GM12878 (cell line): Measurements from ENCODE around the gene SMAD4. TPM values are rescaled to one million over a fixed set of nuclear protein-coding genes. Genes with fewer than 3 reads are reported as not detected.

Experiments used
- ATAC-seq: fragments of 200-7000 bp; cut with Tn5 transposase; 3 replicates; pipeline ENCODE4 v1.9.1; 2020; ENCODE audit warnings: mild to moderate bottlenecking, moderate library complexity
- BruUV-seq: library from RNA; stranded (reverse); fragments of 400-500 nt; replicated peaks from 2 replicates; lab custom pipeline; 2021; lab: Mats Ljungman, UMichigan
- CTCF ChIA-PET: fragments of 300-600 bp; sonication (Branson Sonifier 250); formaldehyde crosslinking; extraction: SDS; loops from one replicate; lab custom pipeline; 2021; ENCODE audit warnings: inconsistent platforms; lab: Yijun Ruan, JAX
- POLR2A ChIA-PET: fragments of 350-600 bp; formaldehyde crosslinking; extraction: SDS; loops from one replicate; lab custom pipeline; 2021; ENCODE audit warnings: inconsistent platforms; lab: Charles Lee
- RAD21 ChIA-PET: fragments of 300-600 bp; sonication (Branson Sonifier 250); formaldehyde crosslinking; loops from one replicate; lab custom pipeline; 2023; ENCODE audit warnings: antibody characterized with exemption; ENCODE audit not compliant: unreplicated experiment; lab: Charles Lee
- SMC1A ChIA-PET: fragments of 300-600 bp; sonication (Branson Sonifier 250); formaldehyde crosslinking; loops from one replicate; lab custom pipeline; 2023; ENCODE audit not compliant: unreplicated experiment, uncharacterized antibody; lab: Charles Lee
- DNase-seq: peaks from one replicate; pipeline ENCODE4 v3.0.0-alpha.2; 2011; ENCODE audit warnings: low read depth, low spot score
- FAIRE-seq: peaks from 3 replicates; lab custom pipeline; 2011; peaks lifted over from hg19 to GRCh38; lab: Jason Lieb, UNC
- H2AFZ ChIP-seq: 2 replicates; pipeline ENCODE4 v1.6.0; 2011; ENCODE audit warnings: low read depth, low read length, control low read depth; ENCODE audit not compliant: control insufficient read depth
- H3K27ac ChIP-seq: 2 replicates; pipeline ENCODE4 v1.5.1; 2011; ENCODE audit warnings: control low read depth; ENCODE audit not compliant: control insufficient read depth, insufficient read depth
- H3K27me3 ChIP-seq, 2 experiments: replicated peaks in 1 of 2; 2 replicates each; pipeline versions ENCODE4 v1.6.0 to v1.6.1; 2011; ENCODE audit warnings: low read length in 1 of 2; ENCODE audit not compliant: control insufficient read depth in 2 of 2, insufficient read depth in 2 of 2
- H3K36me3 ChIP-seq, 2 experiments: 2 replicates each; pipeline ENCODE4 v1.5.1; 2011; ENCODE audit warnings: low read length in 1 of 2; ENCODE audit not compliant: control insufficient read depth in 2 of 2, insufficient read depth in 2 of 2
- H3K4me1 ChIP-seq: 2 replicates; pipeline ENCODE4 v1.6.1; 2011; ENCODE audit warnings: mild to moderate bottlenecking, low read length, moderate library complexity, mixed read lengths; ENCODE audit not compliant: control insufficient read depth, insufficient read depth
- H3K4me2 ChIP-seq: 2 replicates; pipeline ENCODE4 v1.6.0; 2011; ENCODE audit warnings: control low read depth; ENCODE audit not compliant: control insufficient read depth, insufficient read depth
- H3K4me3 ChIP-seq: fragments of 200-600 bp; sonication (generic); 2 replicates; pipeline ENCODE4 v1.5.1; 2016
- H3K79me2 ChIP-seq: 2 replicates; pipeline ENCODE4 v1.6.0; 2011; ENCODE audit warnings: low read length; ENCODE audit not compliant: control insufficient read depth, insufficient read depth
- H3K9ac ChIP-seq: 2 replicates; pipeline ENCODE4 v1.8.0; 2011; ENCODE audit warnings: low read length, control low read depth, mixed read lengths; ENCODE audit not compliant: control insufficient read depth, insufficient read depth
- H3K9me3 ChIP-seq: replicated peaks from 3 replicates; pipeline ENCODE4 v1.5.1; 2011; ENCODE audit warnings: mild to moderate bottlenecking, low read length; ENCODE audit not compliant: control insufficient read depth, insufficient read depth
- H4K20me1 ChIP-seq: 2 replicates; pipeline ENCODE4 v1.6.0; 2011; ENCODE audit not compliant: control insufficient read depth, insufficient read depth
- CHD1 ChIP-seq: IDR thresholded peaks from 2 replicates; pipeline ENCODE4 v1.6.1; 2012; ENCODE audit warnings: low read depth, low read length, improper control_type of control experiment
- CREM ChIP-seq: IDR thresholded peaks from 2 replicates; pipeline ENCODE4 v1.6.1; 2014; ENCODE audit warnings: antibody characterized with exemption, low read depth
- GABPA ChIP-seq: IDR thresholded peaks from 2 replicates; pipeline ENCODE4 v1.6.1; 2014; ENCODE audit warnings: antibody characterized with exemption, low read depth, mild to moderate bottlenecking, inconsistent platforms
- HDGF ChIP-seq: fragments of 450-650 bp; IDR thresholded peaks from 2 replicates; pipeline ENCODE4 v1.6.1; 2016; ENCODE audit warnings: antibody characterized with exemption
- IRF4 ChIP-seq: IDR thresholded peaks from 2 replicates; pipeline ENCODE4 v1.6.1; 2011; ENCODE audit warnings: low read depth, low read length
- MLLT1 ChIP-seq: fragments of 450-650 bp; IDR thresholded peaks from 2 replicates; pipeline ENCODE4 v1.6.1; 2016; ENCODE audit warnings: mild to moderate bottlenecking
- NR2C2 ChIP-seq: IDR thresholded peaks from 2 replicates; pipeline ENCODE4 v1.6.1; 2011; ENCODE audit warnings: borderline replicate concordance, low read depth; ENCODE audit not compliant: control insufficient read depth, insufficient read length
- SUZ12 ChIP-seq: fragments of 200-600 bp; sonication (generic); IDR thresholded peaks from one replicate; pipeline ENCODE4 v1.6.1; 2018; ENCODE audit warnings: antibody characterized with exemption, mild to moderate bottlenecking; ENCODE audit not compliant: unreplicated experiment
- YBX1 ChIP-seq: fragments of 450-650 bp; IDR thresholded peaks from 2 replicates; pipeline ENCODE4 v1.6.1; 2016; ENCODE audit warnings: antibody characterized with exemption
- WGBS: methylation state at CpG from one replicate; pipeline ENCODE4 v1.1.6; 2016; ENCODE audit warnings: low lambda C conversion rate; ENCODE audit not compliant: insufficient replicate concordance, insufficient coverage; ENCODE audit errors: missing lambda C conversion rate; 5-methylcytosine and 5-hydroxymethylcytosine counted together
- in situ Hi-C: fragments of 300-500 bp; cut with MboI; formaldehyde crosslinking; loops from 9 replicates; pipeline ENCODE4 v1.14.3; 2018; ENCODE audit warnings: mixed read lengths
- intact Hi-C: fragments of 100-400 bp; cut with micrococcal nuclease; formaldehyde crosslinking; loops from one replicate; pipeline ENCODE4 v1.14.2; 2022; ENCODE audit not compliant: unreplicated experiment
- polyA plus RNA-seq, 11 experiments: library from polyadenylated mRNA; depleted of rRNA in 4 of 11; unstranded in 6 of 11; stranded (reverse) in 5 of 11; fragments of >200 nt; fragmentation: Nextera tagmentation in 4 of 11; fragmentation: Illumina TruSeq in 1 of 11; extraction: Ambion mirVana in 4 of 11; extraction: Trizol in 1 of 11; gene quantifications; 1 replicate in 1 of 11; 2 replicates in 10 of 11; pipeline versions ENCODE4 v1.2.1 to v1.2.3, GENCODE V29; 2011 to 2016; ENCODE audit warnings: inconsistent platforms in 2 of 11, missing spikeins in 2 of 11, low read depth in 1 of 11
- total RNA-seq, 4 experiments: library from RNA; depleted of rRNA in 3 of 4; stranded (reverse); fragments of >200 nt in 3 of 4; fragmentation: Illumina TruSeq in 1 of 4; extraction: Trizol in 1 of 4; gene quantifications; 2 replicates each; pipeline versions ENCODE4 v1.2.1 to v1.2.3, GENCODE V29; 2013 to 2021
- TF ChIP-seq, protein P1 (sequence below): fragments of 450-650 bp; IDR thresholded peaks from 2 replicates; pipeline ENCODE4 v1.6.1; 2017; ENCODE audit warnings: mild to moderate bottlenecking, moderate library complexity
- TF ChIP-seq, protein P2 (sequence below): fragments of 450-650 bp; formaldehyde crosslinking; IDR thresholded peaks from 2 replicates; pipeline ENCODE4 v1.4.0; 2020; ENCODE audit warnings: mild to moderate bottlenecking, moderate library complexity

The SMAD4 gene
- total and polyA plus RNA-seq, 10 of the 15 experiments (the other 5 are each of a cell fraction or from before 2014, with no cell fraction given) = 9.6 to 99.9 (median 37.5) TPM

GRCh38 chr18:51037230-51037629, 7.2 kb downstream of the SMAD4 start (continued):
- TF ChIP-seq, protein P1, sequence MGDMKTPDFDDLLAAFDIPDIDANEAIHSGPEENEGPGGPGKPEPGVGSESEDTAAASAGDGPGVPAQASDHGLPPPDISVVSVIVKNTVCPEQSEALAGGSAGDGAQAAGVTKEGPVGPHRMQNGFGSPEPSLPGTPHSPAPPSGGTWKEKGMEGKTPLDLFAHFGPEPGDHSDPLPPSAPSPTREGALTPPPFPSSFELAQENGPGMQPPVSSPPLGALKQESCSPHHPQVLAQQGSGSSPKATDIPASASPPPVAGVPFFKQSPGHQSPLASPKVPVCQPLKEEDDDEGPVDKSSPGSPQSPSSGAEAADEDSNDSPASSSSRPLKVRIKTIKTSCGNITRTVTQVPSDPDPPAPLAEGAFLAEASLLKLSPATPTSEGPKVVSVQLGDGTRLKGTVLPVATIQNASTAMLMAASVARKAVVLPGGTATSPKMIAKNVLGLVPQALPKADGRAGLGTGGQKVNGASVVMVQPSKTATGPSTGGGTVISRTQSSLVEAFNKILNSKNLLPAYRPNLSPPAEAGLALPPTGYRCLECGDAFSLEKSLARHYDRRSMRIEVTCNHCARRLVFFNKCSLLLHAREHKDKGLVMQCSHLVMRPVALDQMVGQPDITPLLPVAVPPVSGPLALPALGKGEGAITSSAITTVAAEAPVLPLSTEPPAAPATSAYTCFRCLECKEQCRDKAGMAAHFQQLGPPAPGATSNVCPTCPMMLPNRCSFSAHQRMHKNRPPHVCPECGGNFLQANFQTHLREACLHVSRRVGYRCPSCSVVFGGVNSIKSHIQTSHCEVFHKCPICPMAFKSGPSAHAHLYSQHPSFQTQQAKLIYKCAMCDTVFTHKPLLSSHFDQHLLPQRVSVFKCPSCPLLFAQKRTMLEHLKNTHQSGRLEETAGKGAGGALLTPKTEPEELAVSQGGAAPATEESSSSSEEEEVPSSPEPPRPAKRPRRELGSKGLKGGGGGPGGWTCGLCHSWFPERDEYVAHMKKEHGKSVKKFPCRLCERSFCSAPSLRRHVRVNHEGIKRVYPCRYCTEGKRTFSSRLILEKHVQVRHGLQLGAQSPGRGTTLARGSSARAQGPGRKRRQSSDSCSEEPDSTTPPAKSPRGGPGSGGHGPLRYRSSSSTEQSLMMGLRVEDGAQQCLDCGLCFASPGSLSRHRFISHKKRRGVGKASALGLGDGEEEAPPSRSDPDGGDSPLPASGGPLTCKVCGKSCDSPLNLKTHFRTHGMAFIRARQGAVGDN = no peak
- no peak for TF ChIP-seq YBX1
- no peak for TF ChIP-seq CREM

- Histone ChIP-seq H4K20me1 (peaks cover 4% of the 10 kb centered on the region; the same call in 1 of the 2 replicates), H3K9ac (no peak overlapping the region), H3K79me2 (peaks cover 89% of the 10 kb centered on the region), H2AFZ (no peak overlapping the region), H3K9me3 (no peaks in the 10 kb centered on the region; the same call in 2 of the 3 replicates), H3K27ac (no peak overlapping the region), H3K4me2 (0 out of 2 replicates have a peak overlapping the region, but pooled peaks have one; percentile 11), H3K27me3 (no peaks in the 10 kb centered on the region), H3K4me3 (no peak overlapping the region), H3K4me1 (peaks cover 4% of the 10 kb centered on the region), H3K36me3 (no peaks in the 10 kb centered on the region)
- FAIRE-seq = no peak
- no peak for ATAC-seq
- DNase-seq = no peak
- TF ChIP-seq, protein P2, sequence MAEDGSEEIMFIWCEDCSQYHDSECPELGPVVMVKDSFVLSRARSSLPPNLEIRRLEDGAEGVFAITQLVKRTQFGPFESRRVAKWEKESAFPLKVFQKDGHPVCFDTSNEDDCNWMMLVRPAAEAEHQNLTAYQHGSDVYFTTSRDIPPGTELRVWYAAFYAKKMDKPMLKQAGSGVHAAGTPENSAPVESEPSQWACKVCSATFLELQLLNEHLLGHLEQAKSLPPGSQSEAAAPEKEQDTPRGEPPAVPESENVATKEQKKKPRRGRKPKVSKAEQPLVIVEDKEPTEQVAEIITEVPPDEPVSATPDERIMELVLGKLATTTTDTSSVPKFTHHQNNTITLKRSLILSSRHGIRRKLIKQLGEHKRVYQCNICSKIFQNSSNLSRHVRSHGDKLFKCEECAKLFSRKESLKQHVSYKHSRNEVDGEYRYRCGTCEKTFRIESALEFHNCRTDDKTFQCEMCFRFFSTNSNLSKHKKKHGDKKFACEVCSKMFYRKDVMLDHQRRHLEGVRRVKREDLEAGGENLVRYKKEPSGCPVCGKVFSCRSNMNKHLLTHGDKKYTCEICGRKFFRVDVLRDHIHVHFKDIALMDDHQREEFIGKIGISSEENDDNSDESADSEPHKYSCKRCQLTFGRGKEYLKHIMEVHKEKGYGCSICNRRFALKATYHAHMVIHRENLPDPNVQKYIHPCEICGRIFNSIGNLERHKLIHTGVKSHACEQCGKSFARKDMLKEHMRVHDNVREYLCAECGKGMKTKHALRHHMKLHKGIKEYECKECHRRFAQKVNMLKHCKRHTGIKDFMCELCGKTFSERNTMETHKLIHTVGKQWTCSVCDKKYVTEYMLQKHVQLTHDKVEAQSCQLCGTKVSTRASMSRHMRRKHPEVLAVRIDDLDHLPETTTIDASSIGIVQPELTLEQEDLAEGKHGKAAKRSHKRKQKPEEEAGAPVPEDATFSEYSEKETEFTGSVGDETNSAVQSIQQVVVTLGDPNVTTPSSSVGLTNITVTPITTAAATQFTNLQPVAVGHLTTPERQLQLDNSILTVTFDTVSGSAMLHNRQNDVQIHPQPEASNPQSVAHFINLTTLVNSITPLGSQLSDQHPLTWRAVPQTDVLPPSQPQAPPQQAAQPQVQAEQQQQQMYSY (CRISPR knock-in tag) = no peak
- no peak for TF ChIP-seq CHD1
- TF ChIP-seq MLLT1 = no peak
- no peak for TF ChIP-seq SUZ12
- no peak for TF ChIP-seq IRF4
- TF ChIP-seq HDGF = no peak
- no peak for TF ChIP-seq NR2C2
- TF ChIP-seq GABPA = no peak
- ChIA-PET CTCF (interaction anchor here (1.5 to 6.8 kb wide), 3 partner anchors 10 to 14 kb away, joined by 3 to 43 read pairs (median 4); no protein-coding TSS in a partner anchor), POLR2A (interaction anchor here (0.7 to 1.9 kb wide), 2 partner anchors 9 to 54 kb away, joined by 3 to 14 read pairs; partner anchors contain the start of gene SMAD4), SMC1A (interaction anchor here (0.5 to 2.0 kb wide), 6 partner anchors 11 to 219 kb away, joined by 3 to 6 read pairs (median 3); partner anchors contain the start of gene MRO), RAD21 (interaction anchor here (0.9 to 1.4 kb wide), 2 partner anchors 9 to 213 kb away, joined by 3 to 4 read pairs; partner anchors contain the start of gene SMAD4)
- 96% methylated on average over 6 of the region's 6 CpGs for WGBS
- in situ Hi-C loops = loop anchor here (25.0 kb wide), 1 partner anchor 1551 kb away; the partner anchor contains the start of genes C18orf32 and RPL17
- BruUV-seq = no TSS peak
- intact Hi-C loops = no loop called here
Measured at GRCh38 chr18:51038110-51038509, 8.1 kb downstream of the SMAD4 start.
